Activated T-helper 2 cell treated with anti-CD3 and anti-CD28 coated beads, Interferon-gamma antibody, Interleukin-2, Interleukin-4, amounts not matched to agents 10 μg/mL and 5 μg/mL and 100 μg/mL, durations not matched to agents 14 hours and 24 hours and 36 hours (primary cell): ENCODE measurements around the gene HDX. TPM values are rescaled to one million over a fixed set of nuclear protein-coding genes. Genes with fewer than 3 reads are reported as not detected.
"Not testable (repeated sequence)": the region's sequence is repeated elsewhere in the genome, so short reads cannot be mapped to it uniquely, and the experiment has no call there.

ENCODE experiments used
- DNase-seq: peaks from one replicate; pipeline ENCODE4 v3.0.0; 2021; ENCODE audit warnings: low spot score
- H3K27ac Mint-ChIP-seq: one replicate; pipeline ENCODE4 v1.8.0; 2021; ENCODE audit warnings: mixed read lengths
- H3K27me3 Mint-ChIP-seq: one replicate; pipeline ENCODE4 v1.8.0; 2021; ENCODE audit warnings: low read depth, mixed read lengths
- H3K36me3 Mint-ChIP-seq: one replicate; pipeline ENCODE4 v1.8.0; 2021; ENCODE audit warnings: low read depth, mixed read lengths
- H3K4me1 Mint-ChIP-seq: one replicate; pipeline ENCODE4 v1.8.0; 2021; ENCODE audit warnings: low read depth, mixed read lengths
- H3K4me3 Mint-ChIP-seq: one replicate; pipeline ENCODE4 v1.8.0; 2021; ENCODE audit warnings: low read depth, mild to moderate bottlenecking, moderate library complexity, mixed read lengths
- H3K9me3 Mint-ChIP-seq: one replicate; pipeline ENCODE4 v1.8.0; 2021; ENCODE audit warnings: mixed read lengths
- intact Hi-C: fragments of 100-400 bp; cut with micrococcal nuclease; formaldehyde crosslinking; loops from one replicate; pipeline ENCODE4 v1.15.1; 2023
- total RNA-seq: library from RNA; stranded (reverse); gene quantifications from 2 replicates; pipeline ENCODE4 v1.2.3, GENCODE V29; 2022

The HDX gene
- 2.5 and 2.6 TPM in 2 replicates for total RNA-seq

- DNase-seq: peak; percentile 66
- Mint-ChIP-seq H3K9me3 (no peaks in the 10 kb centered on the region), H3K27me3 (no peaks in the 10 kb centered on the region), H3K36me3 (no peaks in the 10 kb centered on the region), H3K27ac (peak within 1 kb of the TSS; percentile 96), H3K4me1 (peaks cover 4% of the 10 kb centered on the region), H3K4me3 (peak within 1 kb of the TSS; percentile 89)
- intact Hi-C loops: no loop called here
Observed at GRCh38 chrX:84501798-84502628, at the start of gene HDX. Gene HDX (minus strand): TSS chrX:84502453. CDS start chrX:84475397, 27,056 bp downstream.

- H3K4me1 Mint-ChIP-seq, H3K4me3 Mint-ChIP-seq, H3K36me3 Mint-ChIP-seq, H3K27ac Mint-ChIP-seq, DNase-seq, H3K27me3 Mint-ChIP-seq, intact Hi-C loops: not testable (repeated sequence)
- H3K9me3 Mint-ChIP-seq: peaks cover 26% of the 10 kb centered on the region
Observed at GRCh38 chrX:84541315-84541714, 39.1 kb upstream of the HDX start.

GRCh38 chrX:84537627-84538026, 35.4 kb upstream of the HDX start:
- H3K36me3 Mint-ChIP-seq, DNase-seq, H3K27ac Mint-ChIP-seq, H3K4me3 Mint-ChIP-seq, intact Hi-C loops, H3K27me3 Mint-ChIP-seq, H3K4me1 Mint-ChIP-seq: not testable (repeated sequence)
- peaks cover 27% of the 10 kb centered on the region for H3K9me3 Mint-ChIP-seq

- DNase-seq: no peak
- H3K36me3 Mint-ChIP-seq: peaks cover 14% of the 10 kb centered on the region
- intact Hi-C loops: no loop called here
- no peak overlapping the region for H3K27ac Mint-ChIP-seq
- peaks cover 2% of the 10 kb centered on the region for H3K4me1 Mint-ChIP-seq
- no peak overlapping the region for H3K4me3 Mint-ChIP-seq
- H3K27me3 Mint-ChIP-seq: no peaks in the 10 kb centered on the region
- peaks cover 6% of the 10 kb centered on the region for H3K9me3 Mint-ChIP-seq
Observed at GRCh38 chrX:84488426-84488825, 13.8 kb downstream of the HDX start.

- intact Hi-C loops: no loop called here
- Mint-ChIP-seq H3K27me3 (no peaks in the 10 kb centered on the region), H3K4me3 (no peak overlapping the region), H3K27ac (no peak overlapping the region), H3K9me3 (peaks cover 8% of the 10 kb centered on the region), H3K36me3 (peaks cover 14% of the 10 kb centered on the region), H3K4me1 (peaks cover 2% of the 10 kb centered on the region)
- DNase-seq: no peak
Observed at GRCh38 chrX:84487365-84488353, 14.6 kb downstream of the HDX start.

GRCh38 chrX:84479086-84479485, 23.2 kb downstream of the HDX start:
- no peak for DNase-seq
- Mint-ChIP-seq H3K36me3 (peaks cover 5% of the 10 kb centered on the region), H3K4me1 (no peaks in the 10 kb centered on the region), H3K27ac (no peak overlapping the region), H3K9me3 (peaks cover 12% of the 10 kb centered on the region), H3K4me3 (no peak overlapping the region), H3K27me3 (no peaks in the 10 kb centered on the region)
- intact Hi-C loops: no loop called here

GRCh38 chrX:84477114-84477513, 25.1 kb downstream of the HDX start:
- intact Hi-C loops: no loop called here
- Mint-ChIP-seq H3K9me3 (peaks cover 3% of the 10 kb centered on the region), H3K27me3 (no peaks in the 10 kb centered on the region), H3K27ac (no peak overlapping the region), H3K4me3 (no peak overlapping the region), H3K36me3 (no peaks in the 10 kb centered on the region), H3K4me1 (no peaks in the 10 kb centered on the region)
- no peak for DNase-seq

- Mint-ChIP-seq H3K27ac (no peak overlapping the region), H3K4me3 (no peak overlapping the region), H3K4me1 (no peaks in the 10 kb centered on the region), H3K9me3 (no peaks in the 10 kb centered on the region), H3K36me3 (no peaks in the 10 kb centered on the region), H3K27me3 (no peaks in the 10 kb centered on the region)
- intact Hi-C loops: no loop called here
- DNase-seq: no peak
Observed at GRCh38 chrX:84475596-84475995, 26.7 kb downstream of the HDX start.

- Mint-ChIP-seq H3K4me3 (no peak overlapping the region), H3K9me3 (no peaks in the 10 kb centered on the region), H3K27ac (no peak overlapping the region), H3K36me3 (no peaks in the 10 kb centered on the region), H3K27me3 (no peaks in the 10 kb centered on the region), H3K4me1 (no peaks in the 10 kb centered on the region)
- no peak for DNase-seq
- intact Hi-C loops: no loop called here
Observed at GRCh38 chrX:84475101-84475500, 27.2 kb downstream of the HDX start.

GRCh38 chrX:84469226-84469625, 33.0 kb downstream of the HDX start:
- Mint-ChIP-seq H3K9me3 (no peaks in the 10 kb centered on the region), H3K4me1 (no peaks in the 10 kb centered on the region), H3K27ac (no peak overlapping the region), H3K36me3 (peaks cover 3% of the 10 kb centered on the region), H3K4me3 (no peak overlapping the region), H3K27me3 (no peaks in the 10 kb centered on the region)
- intact Hi-C loops: no loop called here
- no peak for DNase-seq

GRCh38 chrX:84467898-84468297, 34.4 kb downstream of the HDX start:
- Mint-ChIP-seq H3K36me3 (peaks cover 3% of the 10 kb centered on the region), H3K9me3 (no peaks in the 10 kb centered on the region), H3K4me3 (no peak overlapping the region), H3K27ac (no peak overlapping the region), H3K4me1 (no peaks in the 10 kb centered on the region), H3K27me3 (no peaks in the 10 kb centered on the region)
- no peak for DNase-seq
- intact Hi-C loops: no loop called here

- no peak for DNase-seq
- Mint-ChIP-seq H3K4me3 (no peak overlapping the region), H3K27ac (no peak overlapping the region), H3K9me3 (peaks cover 15% of the 10 kb centered on the region), H3K4me1 (no peaks in the 10 kb centered on the region), H3K36me3 (no peaks in the 10 kb centered on the region), H3K27me3 (no peaks in the 10 kb centered on the region)
- intact Hi-C loops: no loop called here
Observed at GRCh38 chrX:84453351-84454246, 48.7 kb downstream of the HDX start.
